ENCODE data around the gene CNN2. TPM values are rescaled to one million over a fixed set of nuclear protein-coding genes. Genes with fewer than 3 reads are reported as not detected.

Gene CNN2
- total RNA-seq: 436 and 459 TPM in 2 replicates

- intact Hi-C loops (cut with micrococcal nuclease): no loop called here
Observed at GRCh38 chr19:1025960-1026782, at the start of gene CNN2. TSS of gene CNN2 (plus strand) at chr19:1026608. CDS start at chr19:1026662, 54 bp downstream.

- intact Hi-C loops (cut with micrococcal nuclease): no loop called here
Observed at GRCh38 chr19:977058-977464, 49.3 kb upstream of the CNN2 start.

- intact Hi-C loops (cut with micrococcal nuclease): no loop called here
Observed at GRCh38 chr19:979318-979741, 47.1 kb upstream of the CNN2 start.

GRCh38 chr19:980133-980998 lies 46.0 kb upstream of the CNN2 start:
- intact Hi-C loops (cut with micrococcal nuclease): loop anchor here (5.0 kb wide), 1 partner anchor 208 kb away; no protein-coding TSS in a partner anchor

GRCh38 chr19:982567-983170 lies 43.7 kb upstream of the CNN2 start:
- intact Hi-C loops (cut with micrococcal nuclease): loop anchor here (1.0 to 5.0 kb wide), 3 partner anchors 61 to 210 kb away; no protein-coding TSS in a partner anchor

GRCh38 chr19:984165-984967 lies 42.0 kb upstream of the CNN2 start, which contains the start of gene WDR18:
TSS of gene WDR18 (plus strand) at chr19:984345. CDS start at chr19:984354, 9 bp downstream.
- intact Hi-C loops (cut with micrococcal nuclease): loop anchor here (1.0 to 5.0 kb wide), 4 partner anchors 59 to 212 kb away; partner anchors contain the start of gene PTBP1

- intact Hi-C loops (cut with micrococcal nuclease): no loop called here
Observed at GRCh38 chr19:986083-986482, 40.3 kb upstream of the CNN2 start.

GRCh38 chr19:988081-988480 lies 38.3 kb upstream of the CNN2 start:
- intact Hi-C loops (cut with micrococcal nuclease): no loop called here

GRCh38 chr19:988510-988909 lies 37.9 kb upstream of the CNN2 start:
- intact Hi-C loops (cut with micrococcal nuclease): no loop called here

GRCh38 chr19:989381-990081 lies 36.9 kb upstream of the CNN2 start:
- intact Hi-C loops (cut with micrococcal nuclease): no loop called here

GRCh38 chr19:990119-990571 lies 36.3 kb upstream of the CNN2 start:
- intact Hi-C loops (cut with micrococcal nuclease): no loop called here

- intact Hi-C loops (cut with micrococcal nuclease): loop anchor here (1.0 kb wide), 2 partner anchors 73 to 128 kb away; no protein-coding TSS in a partner anchor
Observed at GRCh38 chr19:990746-991145, 35.7 kb upstream of the CNN2 start.

- intact Hi-C loops (cut with micrococcal nuclease): loop anchor here (1.0 kb wide), 2 partner anchors 72 to 129 kb away; no protein-coding TSS in a partner anchor
Observed at GRCh38 chr19:991174-991931, 35.1 kb upstream of the CNN2 start.

GRCh38 chr19:991932-992669 lies 34.3 kb upstream of the CNN2 start:
- intact Hi-C loops (cut with micrococcal nuclease): loop anchor here (1.0 kb wide), 2 partner anchors 71 to 130 kb away; no protein-coding TSS in a partner anchor

GRCh38 chr19:992670-993055 lies 33.7 kb upstream of the CNN2 start:
- intact Hi-C loops (cut with micrococcal nuclease): no loop called here

GRCh38 chr19:993361-993830 lies 33.0 kb upstream of the CNN2 start:
- intact Hi-C loops (cut with micrococcal nuclease): no loop called here

- intact Hi-C loops (cut with micrococcal nuclease): no loop called here
Observed at GRCh38 chr19:993831-994393, 32.5 kb upstream of the CNN2 start.

- intact Hi-C loops (cut with micrococcal nuclease): no loop called here
Observed at GRCh38 chr19:994516-994915, 31.9 kb upstream of the CNN2 start.
